NCI-H460 (cell line): ENCODE measurements around the gene GPRC5A. TPM values are rescaled to one million over a fixed set of nuclear protein-coding genes. Genes with fewer than 3 reads are reported as not detected.

Source experiments
- DNase-seq: peaks from one replicate; pipeline ENCODE4 v3.0.0-alpha.2; 2016; ENCODE audit warnings: low read depth; ENCODE audit errors: extremely low read depth
- total RNA-seq: library from RNA; depleted of rRNA; stranded (reverse); fragments of >200 nt; shearing (Covaris generic); gene quantifications from 2 replicates; pipeline ENCODE4 v1.2.3, GENCODE V29; 2014

Gene GPRC5A
- total RNA-seq, 1 experiment from 2014 or later = 94.6 TPM

GRCh38 chr12:12936983-12937491 is 45.7 kb downstream of the GPRC5A start:
- DNase-seq = no peak

- DNase-seq = no peak
Observed at GRCh38 chr12:12938541-12938940, 47.2 kb downstream of the GPRC5A start.

DNA sequence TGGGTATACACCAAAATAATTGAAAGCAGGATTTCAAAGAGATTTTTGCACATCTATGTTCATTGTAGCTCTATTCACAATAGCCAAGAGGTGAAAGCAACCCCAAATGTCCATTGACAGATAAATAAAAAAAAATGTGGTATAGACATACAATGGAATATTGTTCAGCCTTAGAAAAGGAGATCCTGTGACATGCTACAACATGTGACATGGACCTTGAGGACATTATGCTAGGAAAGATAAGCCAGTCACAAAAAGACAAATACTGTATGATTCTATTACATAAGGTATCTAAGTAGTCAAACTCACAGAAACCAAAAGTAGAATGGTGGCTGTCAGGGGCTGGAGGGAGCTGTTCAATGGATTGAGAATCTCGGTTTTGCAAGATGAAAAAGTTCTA is 48.5 kb downstream of the GPRC5A start:
- DNase-seq = no peak

DNA sequence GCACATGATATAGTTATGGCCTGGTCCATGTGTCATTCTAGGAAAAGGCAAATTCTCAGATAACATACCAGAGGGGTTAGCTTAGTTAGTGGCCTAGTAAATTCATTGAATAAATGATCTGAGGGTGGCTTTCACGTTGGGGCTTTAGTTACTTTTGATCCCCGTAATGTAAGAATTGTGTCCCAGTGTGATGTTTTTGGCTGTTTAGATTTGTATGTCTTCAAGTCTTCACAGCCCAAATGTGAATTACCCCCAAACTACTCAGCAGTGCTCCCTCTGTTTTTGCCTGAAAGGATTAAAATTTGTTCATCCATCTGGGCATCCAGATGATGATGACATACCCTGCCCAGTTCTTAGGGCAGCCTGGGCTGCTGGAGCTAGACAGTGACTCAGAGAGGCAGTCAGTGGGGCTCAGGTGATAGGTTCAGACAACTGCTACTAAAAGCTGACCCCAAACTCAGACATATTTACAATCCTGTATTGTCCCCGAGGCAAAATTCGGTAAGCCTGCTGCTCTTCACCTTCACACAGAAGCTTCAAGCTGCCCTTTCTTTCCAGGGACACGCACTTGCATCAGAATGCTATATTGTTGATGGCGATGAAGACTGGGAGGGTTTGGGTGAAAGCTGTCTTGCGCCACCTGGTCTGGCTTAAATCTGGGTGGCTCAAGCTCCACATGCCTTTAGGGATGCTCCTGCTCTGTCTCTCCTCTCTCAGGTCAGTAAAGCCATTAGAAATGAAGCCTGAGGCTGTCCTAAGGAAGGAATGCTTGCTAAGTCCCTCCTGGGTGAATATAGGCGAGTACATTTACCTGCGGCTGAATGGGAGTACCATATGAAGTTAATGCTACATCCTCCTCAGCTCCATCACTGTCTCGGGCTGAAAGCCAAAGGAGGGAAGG is 50.3 kb downstream of the GPRC5A start:
- DNase-seq = no peak

DNA sequence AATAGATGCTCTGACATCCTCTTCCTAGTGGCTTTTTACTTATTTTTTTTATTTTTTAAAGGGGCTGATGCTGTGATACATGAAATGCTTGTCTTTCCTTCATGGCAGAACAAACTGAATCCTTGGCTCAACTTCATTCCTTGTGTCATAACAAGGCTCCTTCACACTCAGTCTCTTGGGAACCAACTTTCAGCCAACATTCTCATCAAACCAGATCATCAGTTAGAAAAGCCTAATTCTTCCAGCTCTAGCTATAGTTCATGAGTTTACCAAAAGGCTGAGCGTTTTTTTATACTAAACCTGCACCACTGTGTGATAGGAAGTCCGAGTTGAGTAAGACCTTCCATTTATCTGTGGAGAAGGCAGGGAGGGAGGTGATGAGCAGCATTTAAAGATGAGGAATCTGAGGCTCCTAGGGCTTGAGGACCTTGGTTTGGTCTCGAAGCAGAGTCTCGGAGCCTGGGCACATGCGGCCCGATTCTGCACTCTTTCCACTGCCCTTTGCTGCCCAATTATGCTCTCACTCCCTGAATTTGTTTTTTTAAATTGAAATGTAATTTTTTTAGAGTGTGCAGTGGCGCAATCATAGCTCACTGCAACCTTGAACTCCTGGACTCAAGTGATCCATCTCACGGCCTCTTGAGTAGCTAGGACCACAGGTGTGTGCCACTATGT is 52.4 kb downstream of the GPRC5A start:
- DNase-seq = no peak

- DNase-seq = no peak
Observed at GRCh38 chr12:12945591-12945990, 54.2 kb downstream of the GPRC5A start.

DNA sequence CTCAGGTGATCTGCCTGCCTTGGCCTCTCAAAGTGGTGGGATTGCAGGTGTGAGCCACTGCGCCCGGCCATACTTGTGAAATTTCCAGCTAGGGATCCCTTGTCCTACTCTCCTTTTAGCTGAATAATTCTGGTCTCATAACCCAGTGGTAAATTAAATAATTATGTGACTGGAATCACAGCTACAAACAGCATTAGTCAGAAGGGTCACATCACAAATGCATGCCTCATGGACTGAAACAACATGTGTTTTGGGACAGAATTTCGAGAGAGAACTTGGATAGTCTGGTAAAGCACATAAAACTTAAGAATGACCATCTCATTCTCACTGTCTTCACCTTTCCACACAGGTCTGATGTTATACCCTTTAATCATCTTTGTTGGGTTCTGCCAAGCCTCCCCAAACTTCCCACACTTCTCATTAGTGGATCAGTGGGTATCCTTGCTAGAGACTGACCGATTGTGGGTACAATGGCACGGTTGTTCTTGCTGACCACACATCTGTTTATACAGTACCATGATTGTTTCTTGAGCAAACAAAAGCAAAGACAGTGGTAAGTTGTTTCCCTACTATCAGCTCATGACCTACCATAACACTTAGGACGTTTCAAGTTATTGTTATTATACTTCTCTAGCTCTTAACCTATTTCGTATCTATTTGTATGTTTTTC is 55.5 kb downstream of the GPRC5A start:
- peak; percentile 11 for DNase-seq

DNA sequence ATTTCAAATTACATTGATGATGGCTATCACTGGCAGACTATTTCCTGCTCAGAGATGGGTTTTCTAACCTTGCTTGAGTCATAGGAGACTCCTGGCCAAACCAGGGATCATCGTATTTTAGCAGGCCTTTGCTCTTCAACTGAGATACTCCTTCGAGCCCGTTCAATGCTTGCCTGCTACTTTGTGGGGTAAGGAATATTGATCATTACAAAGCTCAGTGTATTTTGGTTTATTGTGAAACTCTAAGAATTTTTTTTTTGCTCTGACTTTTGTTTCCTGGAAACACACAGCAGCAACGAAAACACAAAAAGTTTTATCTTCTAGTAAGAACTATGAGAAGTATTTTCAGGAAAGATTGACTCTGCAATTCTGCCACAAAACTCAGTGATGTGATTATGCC is 56.5 kb downstream of the GPRC5A start:
- DNase-seq = no peak

- DNase-seq = no peak
Observed at GRCh38 chr12:12951504-12951903, 60.1 kb downstream of the GPRC5A start.

GRCh38 chr12:12952036-12952435 is 60.7 kb downstream of the GPRC5A start, which contains the start of gene GPRC5D:
Gene GPRC5D (minus strand): TSS chr12:12952170. CDS start chr12:12950384, 1,786 bp downstream.
- no peak for DNase-seq

DNA sequence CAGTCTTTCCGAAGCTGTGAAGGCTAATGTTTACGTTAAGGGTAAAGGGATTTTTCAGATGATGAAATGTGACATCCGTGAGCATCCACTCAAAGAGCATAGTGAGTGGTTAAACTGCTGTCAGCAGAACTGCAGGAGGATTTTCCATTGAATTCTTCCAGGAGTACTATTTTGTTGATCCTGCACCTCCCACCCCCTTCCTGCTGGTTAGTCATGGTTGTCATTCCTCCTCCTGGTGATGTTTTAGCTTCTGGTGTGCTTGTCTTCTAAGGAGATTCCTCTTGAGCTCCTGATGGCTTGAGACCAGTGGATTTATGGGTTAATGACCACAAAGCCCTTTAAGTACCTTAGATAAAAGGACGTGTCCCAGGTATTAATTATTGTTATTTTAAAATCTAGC is 63.0 kb downstream of the GPRC5A start:
- DNase-seq = no peak

DNA sequence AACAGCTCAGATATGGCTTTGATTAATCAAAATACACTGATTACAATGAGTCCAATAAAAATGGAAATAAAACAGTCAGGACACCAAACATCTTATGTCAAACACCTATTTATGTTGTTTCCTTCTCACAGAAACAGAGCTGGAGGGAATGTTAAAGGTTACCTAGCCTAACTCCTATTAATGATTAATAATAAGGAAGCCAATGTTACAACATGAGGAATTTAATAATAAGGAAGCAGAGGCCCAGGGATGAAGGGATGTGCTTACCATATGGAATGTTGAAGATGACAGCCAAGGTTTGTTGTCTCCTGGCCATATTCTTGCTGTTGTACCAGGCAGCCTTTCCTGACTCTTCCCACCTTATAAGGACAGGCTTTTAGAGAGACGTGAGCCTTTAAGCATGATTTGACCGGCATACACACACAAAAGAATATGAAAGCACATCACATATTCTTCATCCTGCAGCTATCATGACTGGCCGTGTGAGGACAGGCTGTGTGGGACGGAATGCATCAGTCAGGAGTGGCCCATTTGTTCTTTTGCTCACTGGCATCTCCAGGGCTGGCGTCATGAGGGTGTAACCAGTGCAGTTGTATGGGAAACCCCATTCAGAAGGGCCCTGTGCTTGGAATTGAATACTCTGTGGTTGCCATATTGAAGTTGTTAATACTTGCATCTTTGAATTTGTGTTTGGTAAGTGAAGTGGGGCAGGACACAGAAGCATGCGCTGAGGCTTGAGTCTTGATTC is 63.7 kb downstream of the GPRC5A start:
- DNase-seq = no peak

DNA sequence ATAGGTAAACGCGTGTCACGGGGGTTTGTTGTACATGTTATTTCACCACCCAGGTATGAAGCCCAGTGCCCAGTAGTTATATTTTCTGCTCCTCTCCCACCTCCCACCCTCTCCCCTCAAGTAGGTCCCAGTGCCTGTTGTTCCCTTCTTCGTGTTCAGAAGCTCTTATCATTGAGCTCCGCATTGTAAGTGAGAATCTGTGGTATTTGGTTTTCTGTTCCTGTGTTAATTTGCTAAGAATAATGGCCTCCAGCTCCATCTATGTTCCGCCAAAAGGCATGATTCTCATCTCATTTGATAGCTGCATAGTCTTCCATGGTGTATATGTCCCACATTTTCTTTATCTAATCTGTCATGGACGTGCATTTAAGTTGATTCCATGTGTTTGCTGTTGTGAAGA is 67.5 kb downstream of the GPRC5A start:
- no peak for DNase-seq

DNA sequence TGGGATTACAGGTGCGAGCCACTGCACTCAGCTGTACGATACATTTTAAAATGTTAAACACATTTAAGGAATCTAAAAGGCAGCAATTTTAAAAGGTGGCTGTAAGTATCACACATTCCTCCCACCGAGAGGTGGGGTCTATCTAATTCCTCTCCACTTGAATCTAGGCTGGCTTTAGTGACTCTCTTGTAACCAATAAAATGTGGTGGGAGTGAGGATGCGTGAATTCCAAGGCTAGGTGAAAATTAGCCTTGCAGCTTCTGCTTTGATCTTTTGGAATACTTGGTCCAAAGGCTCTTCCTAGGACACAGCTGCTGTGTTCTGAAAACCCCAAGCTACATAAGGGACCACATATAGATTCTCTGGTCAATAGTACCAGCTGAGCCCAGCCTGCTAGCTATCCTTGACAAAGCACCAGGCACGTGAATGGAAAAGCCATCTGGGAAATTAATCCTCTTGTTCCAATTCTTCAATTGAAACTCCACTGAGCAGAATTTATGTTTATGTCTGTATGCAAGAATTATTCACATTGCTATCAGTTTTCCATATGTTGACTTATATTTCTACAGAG is 69.4 kb downstream of the GPRC5A start:
- DNase-seq = no peak

DNA sequence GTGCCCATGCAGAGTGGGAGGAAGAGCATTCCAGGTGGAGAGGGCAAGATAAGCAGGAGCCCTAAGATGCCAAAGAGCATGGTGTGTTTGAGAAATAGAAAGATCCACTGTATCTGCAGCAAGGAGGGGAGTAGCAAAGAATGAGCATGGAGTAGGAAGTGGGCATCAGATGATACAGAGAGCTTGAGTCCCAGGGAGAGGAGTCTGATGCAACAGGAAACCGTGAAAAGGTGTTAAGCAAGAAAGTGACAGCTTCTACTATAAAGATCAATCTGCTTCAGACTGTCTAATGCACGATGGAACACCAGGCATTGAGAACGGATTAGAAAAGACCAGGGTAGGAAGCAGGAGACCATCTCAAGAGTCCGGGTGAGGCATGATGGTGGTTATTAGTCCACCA is 72.9 kb downstream of the GPRC5A start:
- DNase-seq = no peak

DNA sequence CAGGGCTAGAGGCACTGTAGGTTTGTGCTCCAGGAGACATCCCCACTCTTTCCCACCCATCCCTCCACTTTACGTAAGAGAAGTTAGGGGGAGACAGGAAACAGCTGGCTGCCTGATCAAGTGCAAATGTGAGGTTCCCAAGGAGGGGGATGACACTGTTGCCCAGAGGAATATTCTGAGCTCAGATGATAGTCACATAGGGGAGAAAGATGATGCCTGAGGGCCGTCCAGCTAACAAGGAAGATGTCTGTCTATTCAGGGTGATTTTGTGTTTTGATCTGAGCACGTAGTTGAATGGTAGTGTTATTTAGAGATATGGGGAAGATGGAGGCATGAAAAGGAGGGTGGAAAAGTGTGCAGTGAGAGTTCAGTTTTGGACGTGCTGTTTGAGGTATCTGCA is 74.5 kb downstream of the GPRC5A start:
- DNase-seq = no peak
